Caco-2 (cell line): ENCODE measurements around the gene DSP. TPM values are rescaled to one million over a fixed set of nuclear protein-coding genes. Genes with fewer than 3 reads are reported as not detected.

ENCODE experiments used
- BruUV-seq: library from RNA; stranded (reverse); fragments of 400-500 nt; replicated peaks from 2 replicates; lab custom pipeline; 2021; lab: Mats Ljungman, UMichigan
- CTCF ChIA-PET: fragments of 300-600 bp; sonication (Branson Sonifier 250); formaldehyde crosslinking; loops from one replicate; lab custom pipeline; 2022; ENCODE audit warnings: antibody characterized with exemption; lab: Charles Lee
- POLR2A ChIA-PET: fragments of 300-600 bp; sonication (Branson Sonifier 250); formaldehyde crosslinking; loops from one replicate; lab custom pipeline; 2022; ENCODE audit warnings: antibody characterized with exemption; lab: Charles Lee
- DNase-seq, 2 experiments: peaks; one replicate each; pipeline versions ENCODE4 v3.0.0 to v3.0.0-alpha.2; 2020 to 2022
- H3K27me3 ChIP-seq: replicated peaks from 2 replicates; pipeline ENCODE4 v1.6.0; 2011; ENCODE audit warnings: low read length; ENCODE audit not compliant: control insufficient read depth, insufficient read depth
- H3K36me3 ChIP-seq: 2 replicates; pipeline ENCODE4 v1.5.1; 2011; ENCODE audit warnings: low read length; ENCODE audit not compliant: control insufficient read depth, insufficient read depth
- H3K4me1 ChIP-seq: fragments of 250-450 bp; sonication (Bioruptor Pico); 2 replicates; pipeline ENCODE4 v1.5.1; 2020; ENCODE audit warnings: mild to moderate bottlenecking
- H3K4me3 ChIP-seq: 2 replicates; pipeline ENCODE4 v1.5.1; 2011; ENCODE audit warnings: low read depth, mild to moderate bottlenecking, control low read depth, low read length
- H3K9me3 ChIP-seq: fragments of 250-450 bp; sonication (Bioruptor Pico); 2 replicates; pipeline ENCODE4 v1.5.1; 2020; ENCODE audit warnings: mild to moderate bottlenecking, moderate library complexity
- H3K27ac Mint-ChIP-seq: one replicate; pipeline ENCODE4 v1.8.0; 2022; ENCODE audit warnings: mixed read lengths; ENCODE audit not compliant: unreplicated experiment
- H3K27me3 Mint-ChIP-seq: one replicate; pipeline ENCODE4 v1.8.0; 2022; ENCODE audit warnings: mixed read lengths; ENCODE audit not compliant: insufficient read depth, unreplicated experiment
- H3K36me3 Mint-ChIP-seq: one replicate; pipeline ENCODE4 v1.8.0; 2022; ENCODE audit warnings: mild to moderate bottlenecking, mixed read lengths; ENCODE audit not compliant: insufficient read depth, unreplicated experiment
- H3K4me1 Mint-ChIP-seq: one replicate; pipeline ENCODE4 v1.8.0; 2022; ENCODE audit warnings: low read depth, mixed read lengths; ENCODE audit not compliant: unreplicated experiment
- H3K4me3 Mint-ChIP-seq: one replicate; pipeline ENCODE4 v1.8.0; 2022; ENCODE audit warnings: mild to moderate bottlenecking, moderate library complexity, mixed read lengths; ENCODE audit not compliant: unreplicated experiment
- H3K9me3 Mint-ChIP-seq: one replicate; pipeline ENCODE4 v1.8.0; 2022; ENCODE audit warnings: mixed read lengths; ENCODE audit not compliant: unreplicated experiment
- CTCF ChIP-seq, 2 experiments: fragments of 200-600 bp in 1 of 2; IDR thresholded peaks; 1 replicate in 1 of 2; 2 replicates in 1 of 2; pipeline versions ENCODE4 v1.5.1 to v1.8.0; 2011 to 2022; ENCODE audit warnings: antibody characterized with exemption in 1 of 2, control low read depth in 1 of 2, inconsistent platforms in 1 of 2, low read depth in 1 of 2, low read length in 1 of 2, mild to moderate bottlenecking in 1 of 2, moderate library complexity in 1 of 2; ENCODE audit not compliant: insufficient read depth in 1 of 2, severe bottlenecking in 1 of 2, unreplicated experiment in 1 of 2
- intact Hi-C: fragments of 100-400 bp; cut with micrococcal nuclease; formaldehyde crosslinking; loops from one replicate; pipeline ENCODE4 v1.10.0; 2022; ENCODE audit not compliant: unreplicated experiment
- total RNA-seq: library from RNA; stranded (reverse); gene quantifications from 2 replicates; pipeline ENCODE4 v1.2.3, GENCODE V29; 2022

DSP gene
- total RNA-seq, 1 experiment from 2014 or later: 191 TPM

- Mint-ChIP-seq H3K27ac (no peak overlapping the region), H3K4me3 (peak overlapping the region; percentile 40)
- POLR2A ChIA-PET: interaction anchor here (0.8 kb wide), 1 partner anchor 15 kb away, joined by 3 read pairs; no protein-coding TSS in a partner anchor
Observed at GRCh38 chr6:7546383-7546782, 4.9 kb downstream of the DSP start.

GRCh38 chr6:7546896-7547295, 5.4 kb downstream of the DSP start:
- TF ChIP-seq CTCF (IDR thresholded peaks at IDR 0.05; ENCODE audit: insufficient read depth in 1 of 2, low read depth in 1 of 2, low read length in 1 of 2, severe bottlenecking in 1 of 2, unreplicated experiment in 1 of 2): no peak
- Mint-ChIP-seq H3K4me3 (peak overlapping the region; percentile 72), H3K36me3 (peaks cover 68% of the 10 kb centered on the region), H3K4me1 (peaks cover 49% of the 10 kb centered on the region), H3K9me3 (no peaks in the 10 kb centered on the region), H3K27ac (peak overlapping the region; percentile 90), H3K27me3 (no peaks in the 10 kb centered on the region)
- BruUV-seq: no TSS peak
- Histone ChIP-seq H3K9me3 (no peaks in the 10 kb centered on the region), H3K27me3 (no peaks in the 10 kb centered on the region), H3K4me3 (no peak overlapping the region), H3K4me1 (peaks cover 73% of the 10 kb centered on the region), H3K36me3 (peaks cover 3% of the 10 kb centered on the region; the same call in 1 of the 2 replicates)
- ChIA-PET POLR2A (no interaction called here), CTCF (no interaction called here)
- no peak for DNase-seq
- intact Hi-C loops: no loop called here

More at GRCh38 chr6:7546383-7546782, 4.9 kb downstream of the DSP start:
- Mint-ChIP-seq H3K4me1 (peaks cover 49% of the 10 kb centered on the region), H3K27me3 (no peaks in the 10 kb centered on the region), H3K9me3 (no peaks in the 10 kb centered on the region), H3K36me3 (peaks cover 68% of the 10 kb centered on the region)
- Histone ChIP-seq H3K36me3 (peaks cover under 1% of the 10 kb centered on the region; the same call in 1 of the 2 replicates), H3K4me3 (no peak overlapping the region), H3K4me1 (peaks cover 71% of the 10 kb centered on the region), H3K9me3 (no peaks in the 10 kb centered on the region), H3K27me3 (no peaks in the 10 kb centered on the region)
- no TSS peak for BruUV-seq
- TF ChIP-seq CTCF (IDR thresholded peaks at IDR 0.05; ENCODE audit: insufficient read depth in 1 of 2, low read depth in 1 of 2, low read length in 1 of 2, severe bottlenecking in 1 of 2, unreplicated experiment in 1 of 2): no peak
- CTCF ChIA-PET: no interaction called here
- no peak for DNase-seq
- intact Hi-C loops: no loop called here

GRCh38 chr6:7547315-7547714, 5.8 kb downstream of the DSP start:
- intact Hi-C loops: no loop called here
- peaks cover 70% of the 10 kb centered on the region for H3K36me3 Mint-ChIP-seq
- no TSS peak for BruUV-seq
- no peak for TF ChIP-seq CTCF (IDR thresholded peaks at IDR 0.05; ENCODE audit: insufficient read depth in 1 of 2, low read depth in 1 of 2, low read length in 1 of 2, severe bottlenecking in 1 of 2, unreplicated experiment in 1 of 2)
- peaks cover 49% of the 10 kb centered on the region for H3K4me1 Mint-ChIP-seq
- POLR2A ChIA-PET: no interaction called here
- H3K9me3 Mint-ChIP-seq: no peaks in the 10 kb centered on the region
- CTCF ChIA-PET: no interaction called here
- H3K4me3 Mint-ChIP-seq: peak overlapping the region; percentile 72
- H3K27me3 Mint-ChIP-seq: no peaks in the 10 kb centered on the region
- Histone ChIP-seq H3K36me3 (peaks cover 3% of the 10 kb centered on the region; the same call in 1 of the 2 replicates), H3K4me3 (no peak overlapping the region), H3K4me1 (peaks cover 73% of the 10 kb centered on the region), H3K27me3 (no peaks in the 10 kb centered on the region), H3K9me3 (no peaks in the 10 kb centered on the region)
- no peak for DNase-seq
- H3K27ac Mint-ChIP-seq: peak overlapping the region; percentile 90
